Activated T-cell treated with anti-CD3 and anti-CD28 coated beads, Interleukin-2, amount 50 U/mL, for 24 hours (primary cell): ENCODE data around the gene PLOD3.

ENCODE experiments used
- DNase-seq: peaks from one replicate; pipeline ENCODE4 v3.0.0-alpha.2; 2020
- H3K27ac Mint-ChIP-seq: 2 replicates; pipeline ENCODE4 v1.8.0; 2020; ENCODE audit warnings: mild to moderate bottlenecking, mixed read lengths
- H3K27me3 Mint-ChIP-seq: 2 replicates; pipeline ENCODE4 v1.8.0; 2020; ENCODE audit warnings: mixed read lengths
- H3K36me3 Mint-ChIP-seq: 2 replicates; pipeline ENCODE4 v1.8.0; 2020; ENCODE audit warnings: low read depth, mixed read lengths
- H3K4me1 Mint-ChIP-seq: 2 replicates; pipeline ENCODE4 v1.8.0; 2020; ENCODE audit warnings: low read depth, mixed read lengths
- H3K4me3 Mint-ChIP-seq: 2 replicates; pipeline ENCODE4 v1.8.0; 2020; ENCODE audit warnings: mild to moderate bottlenecking, moderate library complexity, mixed read lengths
- H3K9me3 Mint-ChIP-seq: 2 replicates; pipeline ENCODE4 v1.8.0; 2020; ENCODE audit warnings: mixed read lengths

The PLOD3 gene

DNA sequence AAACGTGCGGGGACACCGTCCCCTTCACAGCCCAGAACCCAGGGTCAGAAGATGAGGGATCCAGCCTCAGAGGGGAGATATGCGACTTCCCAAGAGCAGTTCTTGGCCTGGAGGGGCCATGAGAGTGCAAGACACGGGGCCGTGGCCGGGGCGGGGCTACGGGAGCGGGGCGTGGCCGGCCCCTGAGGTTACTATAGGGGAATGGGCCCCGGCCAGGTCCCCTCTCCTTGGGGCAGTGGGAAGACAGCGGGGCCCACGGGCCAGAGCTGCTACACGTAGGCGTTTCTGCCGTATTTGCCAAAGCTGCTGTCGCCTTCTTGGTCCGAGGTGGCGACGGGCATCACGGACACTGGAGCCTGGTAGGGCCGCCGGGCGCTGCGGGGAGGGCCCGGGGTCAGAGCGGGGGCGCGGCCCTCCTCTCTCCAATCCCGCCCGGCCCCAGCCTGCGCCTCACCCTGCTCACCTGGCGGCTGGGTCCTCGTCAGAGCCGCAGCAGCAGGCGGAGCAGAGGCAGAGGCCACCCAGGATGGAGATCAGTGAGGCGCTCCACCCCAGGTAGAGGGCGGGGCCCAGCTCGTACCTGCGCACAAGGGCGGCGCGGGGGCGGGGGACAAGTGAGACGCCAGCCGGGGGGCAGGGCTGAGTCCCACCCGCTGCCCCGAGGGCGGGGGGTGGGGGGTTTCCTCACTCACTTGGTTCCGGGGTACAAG is 14.9 kb upstream of the PLOD3 start:
- peaks cover 49% of the 10 kb centered on the region for H3K36me3 Mint-ChIP-seq
- H3K4me1 Mint-ChIP-seq, result no peaks in the 10 kb centered on the region
- H3K27ac Mint-ChIP-seq, result no peak overlapping the region
- H3K4me3 Mint-ChIP-seq, result no peak overlapping the region
- no peaks in the 10 kb centered on the region for H3K9me3 Mint-ChIP-seq
- no peak for DNase-seq
- H3K27me3 Mint-ChIP-seq, result no peaks in the 10 kb centered on the region

DNA sequence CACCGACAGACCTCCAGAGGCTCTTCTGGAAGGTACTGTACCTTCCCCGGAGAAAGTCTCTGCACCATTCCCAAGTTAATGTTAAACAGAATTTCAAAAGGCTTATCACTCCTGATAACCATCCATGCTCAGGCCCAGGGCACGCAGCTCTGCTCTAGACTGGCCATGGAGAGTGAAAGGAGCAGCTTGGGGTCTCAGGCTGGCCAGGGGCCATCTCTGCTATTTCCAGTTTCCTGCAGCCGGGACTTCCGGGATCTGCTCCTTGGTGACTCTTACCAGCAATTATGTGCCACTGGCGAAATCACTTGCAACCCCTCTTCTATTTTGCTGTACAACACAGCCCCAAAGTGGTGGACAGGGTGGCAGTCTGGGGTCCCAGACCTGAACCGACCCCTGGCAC is 14.3 kb upstream of the PLOD3 start:
- Mint-ChIP-seq H3K9me3 (no peaks in the 10 kb centered on the region), H3K36me3 (peaks cover 47% of the 10 kb centered on the region), H3K27me3 (no peaks in the 10 kb centered on the region), H3K4me1 (no peaks in the 10 kb centered on the region), H3K27ac (no peak overlapping the region), H3K4me3 (no peak overlapping the region)
- no peak for DNase-seq

DNA sequence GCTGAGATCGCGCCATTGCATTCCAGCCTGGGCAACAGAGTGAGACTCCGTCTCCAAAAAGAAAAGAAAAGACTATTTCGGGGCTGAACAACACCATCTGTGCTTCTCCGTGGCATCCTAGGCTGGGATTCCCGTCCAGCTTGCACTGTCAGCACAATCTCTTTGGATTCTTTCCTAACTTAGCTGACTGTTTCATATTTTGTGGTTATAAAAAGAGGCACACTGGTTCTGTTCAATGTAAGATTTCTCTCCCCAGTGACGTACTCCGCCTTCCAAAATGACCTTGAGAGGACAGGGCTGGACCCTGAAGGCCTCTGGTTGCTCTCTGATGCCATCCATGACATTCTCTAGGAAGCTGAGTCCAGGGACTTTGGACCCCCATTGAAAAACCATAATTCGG is 9.3 kb upstream of the PLOD3 start:
- DNase-seq, result no peak
- Mint-ChIP-seq H3K9me3 (no peaks in the 10 kb centered on the region), H3K36me3 (peaks cover 74% of the 10 kb centered on the region), H3K4me1 (peaks cover 6% of the 10 kb centered on the region), H3K4me3 (no peak overlapping the region), H3K27ac (no peak overlapping the region), H3K27me3 (no peaks in the 10 kb centered on the region)

DNA sequence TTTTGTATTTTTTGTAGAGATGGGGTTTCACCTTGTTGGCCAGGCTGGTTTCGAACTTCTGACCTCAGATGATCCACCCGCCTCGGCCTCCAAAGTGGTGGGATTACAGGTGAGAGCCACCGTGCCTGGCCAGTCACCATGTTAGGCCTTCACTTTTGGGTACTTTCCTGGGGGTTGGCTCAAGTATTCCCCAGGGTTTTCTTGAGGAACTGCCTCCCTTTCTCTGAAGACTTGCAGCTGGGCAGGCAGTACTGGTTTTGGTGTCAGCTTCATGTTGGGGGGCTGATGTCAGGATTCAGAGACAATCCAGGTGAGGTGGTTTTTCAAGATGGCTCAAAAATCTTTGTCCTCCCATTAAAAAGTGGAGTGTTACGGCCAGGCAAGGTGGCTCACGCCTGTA is 8.3 kb upstream of the PLOD3 start:
- no peak for DNase-seq
- Mint-ChIP-seq H3K9me3 (no peaks in the 10 kb centered on the region), H3K4me1 (peaks cover 8% of the 10 kb centered on the region), H3K27me3 (no peaks in the 10 kb centered on the region), H3K36me3 (peaks cover 77% of the 10 kb centered on the region), H3K4me3 (no peak overlapping the region), H3K27ac (no peak overlapping the region)

DNA sequence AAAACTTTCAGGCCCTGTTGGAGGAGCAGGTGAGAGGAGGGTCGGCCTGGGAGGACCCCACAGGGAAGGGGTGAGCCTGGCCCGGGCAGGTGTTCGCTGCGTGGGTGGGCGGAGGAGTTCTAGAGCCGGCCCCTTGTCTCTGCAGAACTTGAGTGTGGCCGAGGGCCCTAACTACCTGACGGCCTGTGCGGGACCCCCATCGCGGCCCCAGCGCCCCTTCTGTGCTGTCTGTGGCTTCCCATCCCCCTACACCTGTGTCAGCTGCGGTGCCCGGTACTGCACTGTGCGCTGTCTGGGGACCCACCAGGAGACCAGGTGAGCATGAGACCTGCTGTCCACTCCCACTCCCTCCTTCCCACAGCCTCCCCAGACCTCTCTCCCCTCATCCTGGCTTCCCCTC is 6.1 kb upstream of the PLOD3 start:
- H3K36me3 Mint-ChIP-seq, result peaks cover 66% of the 10 kb centered on the region
- no peaks in the 10 kb centered on the region for H3K9me3 Mint-ChIP-seq
- H3K4me1 Mint-ChIP-seq, result peaks cover 23% of the 10 kb centered on the region
- no peak overlapping the region for H3K27ac Mint-ChIP-seq
- H3K27me3 Mint-ChIP-seq, result no peaks in the 10 kb centered on the region
- DNase-seq, result no peak
- H3K4me3 Mint-ChIP-seq, result no peak overlapping the region

DNA sequence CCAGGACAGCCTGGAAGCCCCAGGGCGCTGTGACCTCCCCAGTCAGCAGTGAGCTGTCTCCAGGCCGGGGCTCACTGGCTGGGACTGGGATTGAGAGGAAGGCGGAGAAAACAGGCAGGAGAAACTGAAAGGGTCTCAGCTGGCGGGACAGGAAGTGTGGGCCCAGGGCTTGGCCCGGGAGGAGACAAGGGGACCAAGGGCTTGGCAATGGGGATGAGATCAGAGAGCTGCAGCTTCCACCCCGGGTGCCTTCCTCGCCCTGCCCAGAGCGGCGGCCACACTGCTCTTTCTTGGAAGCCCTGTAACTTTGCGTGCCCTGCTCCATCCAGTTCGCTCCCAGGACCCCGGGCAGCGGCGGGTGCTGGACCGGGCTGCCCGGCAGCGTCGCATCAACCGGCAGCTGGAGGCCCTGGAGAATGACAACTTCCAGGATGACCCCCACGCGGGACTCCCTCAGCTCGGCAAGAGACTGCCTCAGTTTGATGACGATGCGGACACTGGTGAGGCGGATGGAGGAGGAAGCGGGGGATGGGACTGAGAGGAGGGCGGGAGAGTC is 5.0 kb upstream of the PLOD3 start:
- no peak for DNase-seq
- Mint-ChIP-seq H3K4me3 (no peak overlapping the region), H3K9me3 (no peaks in the 10 kb centered on the region), H3K36me3 (peaks cover 62% of the 10 kb centered on the region), H3K27me3 (no peaks in the 10 kb centered on the region), H3K4me1 (peaks cover 24% of the 10 kb centered on the region), H3K27ac (no peak overlapping the region)

DNA sequence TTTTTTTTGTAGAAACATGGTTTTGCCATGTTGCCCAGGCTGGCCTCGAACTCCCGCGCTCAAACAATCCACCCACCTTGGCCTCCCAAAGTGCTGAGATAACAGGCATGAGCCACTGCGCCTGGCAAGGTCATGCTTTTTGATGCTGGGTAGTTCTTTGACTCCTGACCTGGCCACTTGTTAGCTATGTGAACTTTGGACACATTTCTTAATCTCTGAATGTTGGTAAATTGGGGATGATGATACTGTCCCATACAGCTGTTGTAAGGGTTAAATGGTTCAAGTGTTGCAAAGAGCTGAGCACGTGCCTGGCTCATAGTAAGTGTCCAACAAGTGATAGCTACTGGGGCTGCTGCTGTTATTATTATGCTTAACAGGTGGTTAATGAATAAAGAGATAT is 2.9 kb upstream of the PLOD3 start:
- Mint-ChIP-seq H3K4me3 (no peak overlapping the region), H3K4me1 (peaks cover 36% of the 10 kb centered on the region), H3K9me3 (no peaks in the 10 kb centered on the region), H3K27me3 (no peaks in the 10 kb centered on the region), H3K27ac (no peak overlapping the region), H3K36me3 (peaks cover 65% of the 10 kb centered on the region)
- DNase-seq, result no peak

DNA sequence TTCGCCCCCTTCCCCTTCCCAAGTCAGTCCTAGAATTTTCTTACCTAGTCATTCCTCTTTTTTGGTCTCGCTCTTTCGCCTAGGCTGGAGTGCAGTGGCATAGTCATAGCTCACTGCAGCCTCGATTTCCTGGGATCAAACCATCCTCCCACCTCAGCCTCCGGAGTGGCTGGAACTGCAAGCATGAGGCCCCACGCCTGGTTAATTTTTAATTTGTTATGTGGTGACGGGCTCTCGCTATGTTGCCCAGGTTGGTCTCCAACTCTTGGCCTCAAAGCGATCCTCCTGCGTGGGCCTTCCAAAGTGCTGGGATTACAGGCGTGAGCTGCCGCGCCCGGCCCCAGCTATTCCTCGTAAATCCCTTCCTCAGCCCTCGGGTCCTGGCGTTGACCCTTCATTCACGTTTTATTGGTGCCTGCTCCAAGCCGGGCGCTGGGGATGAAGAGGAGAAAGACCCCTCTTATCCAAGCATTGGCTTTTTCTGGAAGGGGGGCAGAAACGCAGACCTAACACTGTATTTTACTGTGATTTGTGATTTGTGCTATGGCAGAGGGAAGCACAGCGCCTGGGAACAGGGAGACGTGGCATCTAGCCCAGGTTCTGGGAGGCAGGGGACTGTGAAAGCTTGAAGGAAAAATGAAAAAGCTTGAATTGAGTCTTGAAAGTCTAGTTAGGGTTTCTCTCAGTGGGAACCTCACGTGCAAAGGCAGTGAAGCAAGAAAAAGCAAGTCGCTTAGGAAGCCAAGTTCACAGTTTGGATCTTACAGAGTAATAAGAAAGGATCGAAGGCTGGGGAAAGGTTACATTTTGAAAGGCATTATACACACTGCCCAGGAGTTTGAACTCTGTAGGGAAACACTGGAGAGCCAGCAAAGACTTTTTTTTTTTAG is 1.1 kb upstream of the PLOD3 start:
- H3K27ac Mint-ChIP-seq, result peak overlapping the region; percentile 91
- H3K36me3 Mint-ChIP-seq, result peaks cover 63% of the 10 kb centered on the region
- peaks cover 36% of the 10 kb centered on the region for H3K4me1 Mint-ChIP-seq
- no peaks in the 10 kb centered on the region for H3K9me3 Mint-ChIP-seq
- no peaks in the 10 kb centered on the region for H3K27me3 Mint-ChIP-seq
- DNase-seq, result no peak
- H3K4me3 Mint-ChIP-seq, result peak overlapping the region; percentile 94

DNA sequence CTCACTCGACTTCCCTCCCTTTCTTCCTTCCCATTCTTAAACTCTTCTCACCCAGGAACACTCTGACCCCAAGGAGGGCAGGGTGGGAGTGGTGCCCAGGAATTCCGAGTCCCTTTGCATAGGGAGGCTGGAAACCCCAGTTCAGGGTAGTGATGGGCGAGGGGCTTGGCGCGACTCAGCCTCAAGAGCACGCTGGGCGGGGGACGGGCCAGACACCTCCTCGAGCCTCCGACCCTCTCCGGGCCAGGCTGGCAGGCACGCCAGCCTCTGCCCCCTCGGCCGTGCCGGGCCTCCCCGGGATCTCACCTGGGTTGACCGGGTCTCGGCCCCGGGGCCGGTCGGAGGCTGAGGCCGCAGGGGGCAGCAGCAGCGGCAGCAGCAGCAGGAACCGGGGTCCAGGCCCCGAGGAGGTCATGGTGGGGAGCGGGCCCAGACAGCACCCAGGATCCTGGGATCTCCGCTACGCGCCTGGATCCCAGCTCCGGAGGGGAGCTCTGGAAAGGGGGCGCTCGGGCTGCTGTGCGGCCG is 457 bp downstream of the PLOD3 start:
- Mint-ChIP-seq H3K4me3 (peak overlapping the region; percentile 94), H3K27me3 (no peaks in the 10 kb centered on the region), H3K36me3 (peaks cover 54% of the 10 kb centered on the region), H3K4me1 (peaks cover 32% of the 10 kb centered on the region), H3K27ac (peak overlapping the region; percentile 91), H3K9me3 (no peaks in the 10 kb centered on the region)
- no peak for DNase-seq

DNA sequence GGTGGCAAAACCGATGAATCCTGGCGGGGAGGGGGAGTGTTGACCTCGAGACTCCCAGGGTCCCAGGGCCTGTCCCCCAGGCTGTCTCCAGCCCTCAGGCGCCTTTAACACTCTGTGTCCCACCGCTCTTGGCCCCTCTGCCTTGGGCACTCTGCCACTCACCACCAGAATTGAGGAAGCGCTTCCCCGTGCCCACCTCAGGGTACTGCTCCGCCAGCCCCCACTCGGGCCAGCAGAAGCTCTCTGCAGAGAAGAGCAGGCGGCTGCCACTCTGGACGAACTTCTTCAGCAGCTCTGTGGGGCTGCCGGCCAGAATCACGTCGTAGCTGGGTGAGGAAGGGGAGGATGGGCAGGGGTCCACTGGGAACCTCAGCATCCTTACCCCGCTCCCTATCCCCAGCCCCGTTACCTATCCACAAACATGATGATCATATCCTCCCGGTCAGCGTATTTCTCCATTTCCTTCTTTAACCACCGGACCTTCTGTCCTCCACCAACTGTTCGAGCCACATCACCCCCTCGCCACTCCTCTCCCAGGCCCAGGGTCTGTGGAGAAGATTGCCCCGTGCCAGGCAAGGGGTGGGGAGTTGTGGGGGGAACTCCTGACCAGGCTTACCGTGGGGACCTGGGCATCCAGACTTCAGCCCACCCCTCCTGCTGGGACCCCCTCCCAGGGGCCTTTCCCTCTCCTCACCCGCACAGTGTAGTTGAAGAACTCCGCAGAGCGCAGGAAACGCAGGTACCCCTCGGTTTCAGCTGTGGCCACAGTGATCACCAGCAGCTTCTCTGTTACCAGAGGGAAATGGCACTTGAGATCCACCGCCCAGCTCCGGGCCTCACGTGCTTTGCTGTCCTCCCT is 1.2 kb downstream of the PLOD3 start:
- peaks cover 50% of the 10 kb centered on the region for H3K36me3 Mint-ChIP-seq
- H3K4me3 Mint-ChIP-seq, result peak overlapping the region; percentile 94
- peak; percentile 36 for DNase-seq
- peaks cover 27% of the 10 kb centered on the region for H3K4me1 Mint-ChIP-seq
- H3K9me3 Mint-ChIP-seq, result no peaks in the 10 kb centered on the region
- peak overlapping the region; percentile 81 for H3K27ac Mint-ChIP-seq
- no peaks in the 10 kb centered on the region for H3K27me3 Mint-ChIP-seq

DNA sequence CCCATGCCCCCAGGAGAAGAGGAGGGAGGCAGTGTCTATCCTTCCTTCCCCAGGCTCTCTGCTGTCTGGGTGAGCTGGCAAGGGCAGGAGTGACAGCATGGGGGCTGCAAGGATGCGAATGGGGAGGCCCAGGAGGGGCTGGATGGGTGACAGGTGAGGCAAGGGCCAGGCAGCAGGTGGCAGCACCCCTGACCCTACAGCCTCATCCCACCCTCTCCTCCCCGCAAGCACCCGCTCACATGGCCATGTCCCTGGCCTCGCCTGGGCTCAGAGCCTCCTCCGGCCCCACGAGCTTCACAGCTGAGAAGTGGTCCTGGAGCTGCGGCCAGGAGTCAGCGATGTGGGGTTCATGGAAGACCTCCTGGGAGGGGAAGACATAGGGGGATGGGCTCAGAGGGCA is 5.4 kb downstream of the PLOD3 start:
- DNase-seq, result no peak
- Mint-ChIP-seq H3K36me3 (peaks cover 69% of the 10 kb centered on the region), H3K27ac (no peak overlapping the region), H3K27me3 (no peaks in the 10 kb centered on the region), H3K4me1 (peaks cover 12% of the 10 kb centered on the region), H3K9me3 (no peaks in the 10 kb centered on the region), H3K4me3 (no peak overlapping the region)

DNA sequence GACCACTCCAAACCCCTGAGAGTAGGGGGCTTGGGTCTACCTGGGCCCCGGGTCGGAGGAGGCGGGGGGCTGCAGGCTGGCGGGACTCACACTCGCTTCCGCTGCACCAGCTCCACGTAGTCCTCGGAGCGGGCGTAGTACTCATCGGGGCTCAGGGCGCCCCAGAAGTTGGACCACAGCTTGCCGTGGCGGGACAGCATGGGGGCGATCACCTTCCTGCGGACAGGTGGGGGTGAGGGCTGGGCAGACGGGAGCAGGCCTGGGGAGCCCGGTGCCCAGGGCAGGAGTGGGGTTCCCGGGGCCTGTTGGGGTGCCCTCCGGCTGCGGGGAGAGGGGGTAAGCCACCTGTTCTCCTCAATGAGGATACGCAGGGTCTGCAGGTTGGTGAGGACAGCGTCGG is 5.9 kb downstream of the PLOD3 start:
- H3K4me1 Mint-ChIP-seq, result peaks cover 9% of the 10 kb centered on the region
- H3K27ac Mint-ChIP-seq, result no peak overlapping the region
- H3K36me3 Mint-ChIP-seq, result peaks cover 68% of the 10 kb centered on the region
- no peak for DNase-seq
- no peaks in the 10 kb centered on the region for H3K27me3 Mint-ChIP-seq
- H3K9me3 Mint-ChIP-seq, result no peaks in the 10 kb centered on the region
- no peak overlapping the region for H3K4me3 Mint-ChIP-seq

DNA sequence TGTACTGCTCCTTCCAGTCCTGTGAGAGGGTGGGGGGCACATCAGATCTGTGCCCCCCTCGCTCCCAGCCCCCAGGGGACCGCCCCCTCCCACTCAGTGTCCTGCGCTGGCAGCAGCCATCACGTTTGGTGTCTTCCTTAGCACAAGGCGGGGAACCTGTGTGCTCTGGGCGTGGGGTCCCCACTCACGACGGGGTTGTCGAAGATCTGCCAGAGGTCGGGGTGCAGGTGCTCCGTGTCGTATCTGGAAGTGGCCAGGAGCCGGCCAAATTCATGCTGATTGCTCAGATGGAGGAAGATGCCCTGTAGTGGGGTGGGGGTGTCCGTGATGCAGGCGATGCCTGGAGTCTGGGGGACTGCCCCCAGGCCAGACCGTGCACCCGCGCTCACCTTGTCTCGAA is 7.2 kb downstream of the PLOD3 start:
- Mint-ChIP-seq H3K27me3 (no peaks in the 10 kb centered on the region), H3K27ac (no peak overlapping the region), H3K9me3 (no peaks in the 10 kb centered on the region)

DNA sequence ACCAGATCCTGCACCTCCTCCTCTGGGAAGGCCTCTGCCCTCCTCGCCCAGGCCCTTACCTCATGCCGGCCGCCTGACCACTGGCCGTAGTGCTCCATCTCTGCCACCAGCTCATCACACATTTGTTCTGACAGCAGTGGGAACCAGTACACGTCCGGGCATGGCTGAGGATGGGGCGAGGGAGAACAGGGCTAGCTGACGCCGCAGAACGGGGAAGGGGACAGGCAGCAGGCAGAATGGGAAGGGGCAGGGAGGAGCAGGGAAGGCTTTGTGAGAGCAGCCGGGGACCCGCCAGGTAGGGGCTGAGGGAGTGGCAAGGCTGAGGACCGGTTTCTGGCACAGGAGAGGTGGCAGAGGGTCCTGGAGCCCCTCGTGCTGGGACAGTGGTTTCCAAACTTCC is 8.6 kb downstream of the PLOD3 start:
- H3K4me1 Mint-ChIP-seq, result peaks cover 6% of the 10 kb centered on the region
- peaks cover 3% of the 10 kb centered on the region for H3K27me3 Mint-ChIP-seq
- H3K9me3 Mint-ChIP-seq, result no peaks in the 10 kb centered on the region
- DNase-seq, result no peak
- no peak overlapping the region for H3K27ac Mint-ChIP-seq
- no peak overlapping the region for H3K4me3 Mint-ChIP-seq
- H3K36me3 Mint-ChIP-seq, result peaks cover 51% of the 10 kb centered on the region

More for the DNA sequence above, 7.2 kb downstream of the PLOD3 start:
- Mint-ChIP-seq H3K4me1 (no peaks in the 10 kb centered on the region), H3K4me3 (no peak overlapping the region), H3K36me3 (peaks cover 64% of the 10 kb centered on the region)
- DNase-seq, result no peak
